T47D (cell line): ENCODE results near the gene MYPOP.
"Not testable (repeated sequence)": the region's sequence is repeated elsewhere in the genome, so short reads cannot be mapped to it uniquely, and the experiment has no call there.

Experiments
- DNase-seq, 2 experiments: peaks; one replicate each; pipeline versions ENCODE4 v3.0.0 to v3.0.0-alpha.2; 2011 to 2012; ENCODE audit warnings: low read depth in 1 of 2, low spot score in 1 of 2
- JUND ChIP-seq: IDR thresholded peaks from 2 replicates; pipeline ENCODE4 v1.6.1; 2012; ENCODE audit warnings: low read depth
- in situ Hi-C: cut with HindIII; loops from 2 replicates; pipeline ENCODE4 v1.10.0; 2016; ENCODE audit warnings: low sequenced_read_pairs, low pct_unique_long_range_greater_than_20kb

The MYPOP gene

GRCh38 chr19:45876161-45876410, 26.3 kb downstream of the MYPOP start:
- DNase-seq = no peak
- TF ChIP-seq JUND = no peak
- in situ Hi-C loops = no loop called here

GRCh38 chr19:45874620-45874966, 27.8 kb downstream of the MYPOP start:
- no peak for TF ChIP-seq JUND

GRCh38 chr19:45873219-45873772, 29.1 kb downstream of the MYPOP start:
- no peak for TF ChIP-seq JUND
- in situ Hi-C loops = no loop called here
- no peak for DNase-seq

More at GRCh38 chr19:45874620-45874966, 27.8 kb downstream of the MYPOP start:
- in situ Hi-C loops = no loop called here
- DNase-seq = no peak

GRCh38 chr19:45872095-45872919, 30.1 kb downstream of the MYPOP start:
- no peak for DNase-seq
- no peak for TF ChIP-seq JUND
- in situ Hi-C loops = no loop called here

GRCh38 chr19:45870798-45871197, 31.6 kb downstream of the MYPOP start:
- DNase-seq = no peak
- in situ Hi-C loops = no loop called here
- no peak for TF ChIP-seq JUND

GRCh38 chr19:45867241-45867640, 35.2 kb downstream of the MYPOP start:
- DNase-seq = not testable (repeated sequence)

GRCh38 chr19:45866400-45867176, 35.8 kb downstream of the MYPOP start:
- in situ Hi-C loops = no loop called here

More at GRCh38 chr19:45867241-45867640, 35.2 kb downstream of the MYPOP start:
- in situ Hi-C loops = not testable (repeated sequence)

GRCh38 chr19:45865269-45865948, 37.0 kb downstream of the MYPOP start:
- no peak for TF ChIP-seq JUND
- DNase-seq = no peak
- in situ Hi-C loops = no loop called here

More at GRCh38 chr19:45866400-45867176, 35.8 kb downstream of the MYPOP start:
- no peak for DNase-seq
- TF ChIP-seq JUND = no peak

- DNase-seq = no peak
- in situ Hi-C loops = no loop called here
- no peak for TF ChIP-seq JUND
Observed at GRCh38 chr19:45864629-45865082, 37.8 kb downstream of the MYPOP start.

GRCh38 chr19:45863840-45864628, 38.4 kb downstream of the MYPOP start, which contains the start of gene FOXA3:
Gene FOXA3 (plus strand): TSS chr19:45864326. CDS start chr19:45864457, 131 bp downstream.
- DNase-seq = no peak
- TF ChIP-seq JUND = no peak
- in situ Hi-C loops = no loop called here

GRCh38 chr19:45863335-45863839, 39.0 kb downstream of the MYPOP start:
- DNase-seq = no peak
- in situ Hi-C loops = no loop called here
- TF ChIP-seq JUND = no peak
